Brain microvascular endothelial cell (primary cell): Measurements from ENCODE around the gene TXN.
"Not testable (repeated sequence)": the region's sequence is repeated elsewhere in the genome, so short reads cannot be mapped to it uniquely, and the experiment has no call there.

Source experiments
- DNase-seq: peaks from one replicate; pipeline ENCODE4 v3.0.0-alpha.2; 2020
- H3K27ac ChIP-seq: fragments of 250-450 bp; sonication (Bioruptor Pico); 2 replicates; pipeline ENCODE4 v1.5.1; 2020; ENCODE audit warnings: mild to moderate bottlenecking, moderate library complexity
- H3K27me3 ChIP-seq: fragments of 250-450 bp; sonication (Bioruptor Pico); replicated peaks from 2 replicates; pipeline ENCODE4 v1.5.1; 2020; ENCODE audit warnings: mild to moderate bottlenecking
- H3K36me3 ChIP-seq: fragments of 250-450 bp; sonication (Bioruptor Pico); replicated peaks from 2 replicates; pipeline ENCODE4 v1.5.1; 2020; ENCODE audit warnings: mild to moderate bottlenecking
- H3K4me3 ChIP-seq: 2 replicates; pipeline ENCODE4 v1.5.1; 2011; ENCODE audit warnings: low read depth, mild to moderate bottlenecking, control low read depth, low read length, moderate library complexity
- in situ Hi-C: cut with HindIII; loops from 2 replicates; pipeline ENCODE4 v1.10.0; 2017; ENCODE audit warnings: low sequenced_read_pairs, low pct_ligation_motif_present
- TF ChIP-seq, protein P1 (sequence below): IDR thresholded peaks from 2 replicates; pipeline ENCODE4 v1.5.1; 2011; ENCODE audit warnings: low read depth, mild to moderate bottlenecking, moderate library complexity, low read length, control low read depth, inconsistent platforms; ENCODE audit errors: missing control alignments

Gene TXN

DNA sequence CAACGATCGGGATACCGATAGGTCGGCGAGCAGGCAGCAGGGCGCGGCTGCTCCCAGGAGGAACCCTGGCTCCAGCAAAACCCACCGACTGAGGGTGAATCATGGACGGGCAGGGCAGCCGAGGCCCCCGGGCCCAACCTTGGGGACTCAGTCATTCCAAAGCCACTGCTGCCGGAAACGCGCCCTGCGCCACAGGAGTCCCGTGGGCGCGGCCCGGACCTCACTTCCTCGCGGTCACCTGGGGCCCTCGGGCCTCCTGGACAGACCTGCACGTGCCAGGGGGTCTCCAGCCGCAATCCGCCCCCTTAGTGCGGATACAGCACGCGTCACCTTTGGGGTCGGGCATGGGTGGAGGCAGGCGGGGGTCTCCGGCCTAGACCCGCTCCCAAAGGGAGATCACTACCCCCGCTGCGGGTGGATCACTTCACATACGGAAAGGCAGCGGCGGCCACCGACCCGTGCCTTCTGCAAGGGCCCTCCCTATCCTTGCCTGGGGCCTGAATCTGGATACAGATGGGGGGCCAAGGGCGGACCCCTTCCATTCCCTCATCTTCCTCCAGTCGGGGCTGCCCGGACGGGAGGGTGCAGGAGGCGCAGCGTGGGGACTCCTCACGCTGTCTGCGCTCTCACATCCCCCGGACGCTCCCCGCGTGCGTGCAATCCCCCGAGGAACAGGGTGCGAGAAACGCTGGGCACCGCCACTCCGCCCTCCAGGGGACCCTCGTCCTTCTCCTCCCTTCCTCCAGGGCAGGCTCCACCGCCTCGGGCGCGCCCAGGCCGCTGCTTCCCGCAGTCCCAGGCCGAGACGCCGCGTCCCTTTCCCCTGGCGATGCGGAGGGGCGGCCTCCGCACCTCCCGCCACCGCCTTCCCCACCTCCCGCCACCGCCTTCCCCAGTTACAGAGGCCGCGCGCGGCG lies 586 bp downstream of the TXN start:
- peak overlapping the region; percentile 90 for H3K4me3 ChIP-seq
- H3K27ac ChIP-seq: peak overlapping the region; percentile 87
- H3K27me3 ChIP-seq: no peaks in the 10 kb centered on the region
- no peaks in the 10 kb centered on the region for H3K36me3 ChIP-seq
- TF ChIP-seq, protein P1, sequence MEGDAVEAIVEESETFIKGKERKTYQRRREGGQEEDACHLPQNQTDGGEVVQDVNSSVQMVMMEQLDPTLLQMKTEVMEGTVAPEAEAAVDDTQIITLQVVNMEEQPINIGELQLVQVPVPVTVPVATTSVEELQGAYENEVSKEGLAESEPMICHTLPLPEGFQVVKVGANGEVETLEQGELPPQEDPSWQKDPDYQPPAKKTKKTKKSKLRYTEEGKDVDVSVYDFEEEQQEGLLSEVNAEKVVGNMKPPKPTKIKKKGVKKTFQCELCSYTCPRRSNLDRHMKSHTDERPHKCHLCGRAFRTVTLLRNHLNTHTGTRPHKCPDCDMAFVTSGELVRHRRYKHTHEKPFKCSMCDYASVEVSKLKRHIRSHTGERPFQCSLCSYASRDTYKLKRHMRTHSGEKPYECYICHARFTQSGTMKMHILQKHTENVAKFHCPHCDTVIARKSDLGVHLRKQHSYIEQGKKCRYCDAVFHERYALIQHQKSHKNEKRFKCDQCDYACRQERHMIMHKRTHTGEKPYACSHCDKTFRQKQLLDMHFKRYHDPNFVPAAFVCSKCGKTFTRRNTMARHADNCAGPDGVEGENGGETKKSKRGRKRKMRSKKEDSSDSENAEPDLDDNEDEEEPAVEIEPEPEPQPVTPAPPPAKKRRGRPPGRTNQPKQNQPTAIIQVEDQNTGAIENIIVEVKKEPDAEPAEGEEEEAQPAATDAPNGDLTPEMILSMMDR: no peak
- in situ Hi-C loops: no loop called here
- DNase-seq: peak; percentile 39

DNA sequence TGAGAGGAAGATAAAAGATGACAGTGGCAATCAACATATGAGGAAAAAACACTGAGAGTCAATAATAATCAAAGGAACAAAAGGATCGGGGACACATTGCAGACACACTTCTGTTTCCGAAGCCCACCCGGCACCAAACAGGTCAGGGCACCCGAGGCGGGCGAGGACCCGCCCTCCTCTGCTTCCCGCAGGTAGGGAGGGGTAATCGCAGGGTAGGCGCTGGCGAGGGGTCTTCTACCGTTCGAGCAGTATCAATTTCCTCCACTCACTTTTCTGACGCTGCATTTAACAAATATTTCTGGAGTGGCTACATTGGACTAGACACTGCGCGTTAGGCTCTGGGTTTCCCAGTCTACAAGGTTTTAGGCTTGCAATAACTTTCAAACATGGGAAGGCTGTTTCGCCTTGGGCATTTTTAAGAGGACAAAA lies 1.3 kb downstream of the TXN start:
- H3K27ac ChIP-seq: peak overlapping the region; percentile 87
- no peaks in the 10 kb centered on the region for H3K27me3 ChIP-seq
- DNase-seq: no peak
- TF ChIP-seq, protein P1: no peak
- peaks cover 7% of the 10 kb centered on the region for H3K36me3 ChIP-seq
- in situ Hi-C loops: no loop called here
- peak overlapping the region; percentile 90 for H3K4me3 ChIP-seq

DNA sequence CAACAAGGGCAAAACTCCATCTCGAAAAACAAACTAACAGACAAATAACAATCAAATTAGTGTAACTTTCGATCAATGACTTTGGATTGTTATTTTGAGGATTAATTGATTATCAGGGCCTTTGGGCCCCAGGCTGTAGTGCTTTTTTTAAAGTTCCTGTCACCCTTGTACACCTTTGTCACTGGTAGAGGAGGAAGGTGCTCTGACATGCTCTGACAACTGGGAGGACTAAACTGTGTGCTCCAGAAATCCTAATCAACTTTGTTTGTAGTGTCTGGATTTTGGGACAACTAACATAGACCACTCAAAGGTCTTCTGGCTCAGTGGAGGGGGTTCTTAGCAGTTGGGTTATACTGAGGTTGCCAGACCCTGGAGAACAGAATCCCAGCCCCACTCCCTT lies 1.8 kb downstream of the TXN start:
- Histone ChIP-seq H3K27me3 (no peaks in the 10 kb centered on the region), H3K27ac (no peak overlapping the region), H3K4me3 (peak overlapping the region; percentile 90), H3K36me3 (peaks cover 12% of the 10 kb centered on the region)
- no peak for DNase-seq
- in situ Hi-C loops: no loop called here
- TF ChIP-seq, protein P1: no peak

DNA sequence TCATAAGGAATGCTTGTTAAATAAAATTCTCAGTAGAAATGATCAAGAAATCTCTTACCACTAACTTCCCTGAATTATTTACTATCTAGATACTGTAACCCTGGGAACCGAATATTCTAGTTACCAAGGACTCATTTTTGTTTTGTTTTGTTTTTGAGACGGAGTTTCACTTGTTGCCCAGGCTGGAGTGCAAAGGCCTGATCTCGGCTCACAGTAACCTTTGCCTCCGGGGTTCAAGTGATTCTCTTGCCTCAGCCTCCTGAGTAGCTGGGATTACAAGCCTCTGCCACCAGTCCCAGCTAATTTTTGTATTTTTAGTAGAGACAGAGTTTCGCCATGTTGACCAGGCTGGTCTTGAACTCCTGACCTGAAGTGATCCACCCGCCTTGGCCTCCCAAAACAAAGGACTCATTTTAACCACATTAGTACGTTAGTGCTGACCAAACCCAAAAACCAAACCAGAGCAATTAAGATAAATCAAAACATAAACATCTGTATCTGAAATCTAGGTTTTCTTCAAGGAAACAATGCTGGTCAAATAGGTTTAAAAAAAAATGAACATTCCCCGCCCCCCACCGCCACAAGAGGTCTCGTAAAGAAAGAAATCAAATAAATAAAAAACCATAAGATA lies 3.7 kb downstream of the TXN start:
- no peak overlapping the region for H3K4me3 ChIP-seq
- no peaks in the 10 kb centered on the region for H3K27me3 ChIP-seq
- TF ChIP-seq, protein P1: no peak
- no peak for DNase-seq
- in situ Hi-C loops: no loop called here
- H3K36me3 ChIP-seq: peaks cover 23% of the 10 kb centered on the region
- H3K27ac ChIP-seq: peak overlapping the region; percentile 27

DNA sequence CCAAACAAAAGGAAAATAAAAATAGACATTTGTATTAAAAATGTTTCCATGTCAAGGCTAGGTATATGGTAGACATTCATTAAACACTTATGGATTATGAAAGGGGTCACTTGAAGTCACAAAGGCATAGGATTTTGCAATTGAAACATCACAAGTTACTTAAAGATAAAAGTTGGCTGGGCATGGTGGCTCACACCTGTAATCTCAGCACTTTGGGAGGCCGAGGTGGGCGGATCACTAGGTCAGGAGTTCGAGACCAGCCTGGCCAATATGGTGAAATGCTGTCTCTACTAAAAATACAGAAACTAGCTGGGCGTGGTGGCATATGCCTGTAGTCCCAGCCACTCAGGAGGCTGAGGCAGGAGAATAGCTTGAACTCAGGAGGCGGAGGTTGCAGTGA lies 4.5 kb downstream of the TXN start:
- H3K36me3 ChIP-seq: peaks cover 28% of the 10 kb centered on the region
- DNase-seq, H3K4me3 ChIP-seq, in situ Hi-C loops, H3K27ac ChIP-seq, H3K27me3 ChIP-seq: not testable (repeated sequence)

DNA sequence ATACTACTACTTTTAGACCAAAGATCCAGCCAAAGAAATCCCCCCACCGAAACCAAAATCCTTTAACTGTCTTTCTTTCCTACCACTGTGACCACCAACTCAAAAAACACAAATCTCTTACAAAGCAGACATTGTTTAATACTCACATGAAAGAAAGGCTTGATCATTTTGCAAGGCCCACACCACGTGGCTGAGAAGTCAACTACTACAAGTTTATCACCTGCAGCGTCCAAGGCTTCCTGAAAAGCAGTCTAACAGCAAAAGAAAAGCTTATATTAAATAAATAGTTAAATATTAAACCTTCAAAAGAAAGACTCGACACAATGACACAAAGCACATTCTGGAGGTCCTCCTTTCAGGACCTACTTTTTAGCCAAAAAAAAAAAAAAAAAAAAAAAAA lies 5.1 kb downstream of the TXN start:
- DNase-seq: no peak
- no peak overlapping the region for H3K4me3 ChIP-seq
- TF ChIP-seq, protein P1: no peak
- no peaks in the 10 kb centered on the region for H3K27me3 ChIP-seq
- peaks cover 34% of the 10 kb centered on the region for H3K36me3 ChIP-seq
- no peak overlapping the region for H3K27ac ChIP-seq
- in situ Hi-C loops: no loop called here
